ENCODE results near the gene ENC1. TPM values are rescaled to one million over a fixed set of nuclear protein-coding genes. Genes with fewer than 3 reads are reported as not detected.

Gene ENC1
- total and polyA plus RNA-seq, 3 donors from 2014 or later, result 28.3 to 153 (median 89.7) TPM

- intact Hi-C loops (cut with DNase I; ENCODE audit: low total_unique reads), result no loop called here
Observed at GRCh38 chr5:74655716-74656115, 15.2 kb upstream of the ENC1 start.

GRCh38 chr5:74655206-74655605 is 14.7 kb upstream of the ENC1 start:
- Histone ChIP-seq H3K9me3 (no peaks in the 10 kb centered on the region), H3K27ac (no peak overlapping the region), H3K36me3 (ENCODE audit: low read depth, missing control alignments) (no peaks in the 10 kb centered on the region), H3K4me3 (no peak overlapping the region), H3K4me1 (no peaks in the 10 kb centered on the region), H3K27me3 (no peaks in the 10 kb centered on the region)
- no peak for DNase-seq
- intact Hi-C loops (cut with DNase I; ENCODE audit: low total_unique reads), result no loop called here
- WGBS, 2 donors, result 85 to 89% methylated on average over 6 of the region's 6 CpGs
- TF ChIP-seq CTCF (IDR thresholded peaks at IDR 0.05), result no peak
- TF ChIP-seq POLR2A (IDR thresholded peaks at IDR 0.05), result no peak

More at GRCh38 chr5:74655716-74656115, 15.2 kb upstream of the ENC1 start:
- Histone ChIP-seq H3K36me3 (ENCODE audit: low read depth, missing control alignments) (no peaks in the 10 kb centered on the region), H3K4me1 (no peaks in the 10 kb centered on the region), H3K9me3 (no peaks in the 10 kb centered on the region), H3K4me3 (no peak overlapping the region), H3K27ac (no peak overlapping the region), H3K27me3 (no peaks in the 10 kb centered on the region)
- no peak for DNase-seq
- no peak for TF ChIP-seq CTCF (IDR thresholded peaks at IDR 0.05)
- TF ChIP-seq POLR2A (IDR thresholded peaks at IDR 0.05), result no peak

- Histone ChIP-seq H3K27ac (no peak overlapping the region), H3K36me3 (ENCODE audit: low read depth, missing control alignments) (no peaks in the 10 kb centered on the region), H3K9me3 (no peaks in the 10 kb centered on the region), H3K4me3 (no peak overlapping the region), H3K27me3 (no peaks in the 10 kb centered on the region), H3K4me1 (no peaks in the 10 kb centered on the region)
- WGBS, 2 donors, result 84 to 93% methylated on average over 5 of the region's 5 CpGs
- TF ChIP-seq CTCF (IDR thresholded peaks at IDR 0.05) (no peak), POLR2A (IDR thresholded peaks at IDR 0.05) (no peak)
- intact Hi-C loops (cut with DNase I; ENCODE audit: low total_unique reads), result no loop called here
- DNase-seq, result no peak
Observed at GRCh38 chr5:74653991-74654390, 13.5 kb upstream of the ENC1 start.

GRCh38 chr5:74652576-74652975 is 12.0 kb upstream of the ENC1 start:
- no peak overlapping the region for H3K4me3 ChIP-seq
- no peak for DNase-seq
- no peaks in the 10 kb centered on the region for H3K9me3 ChIP-seq
- whole genome bisulfite sequencing, 2 donors, result 86 to 98% methylated on average over 3 of the region's 3 CpGs
- H3K4me1 ChIP-seq, result no peaks in the 10 kb centered on the region
- H3K27me3 ChIP-seq, result no peaks in the 10 kb centered on the region
- TF ChIP-seq POLR2A (IDR thresholded peaks at IDR 0.05) (no peak), CTCF (IDR thresholded peaks at IDR 0.05) (no peak)
- intact Hi-C loops (cut with DNase I; ENCODE audit: low total_unique reads), result no loop called here
- H3K36me3 ChIP-seq (ENCODE audit: low read depth, missing control alignments), result no peaks in the 10 kb centered on the region
- H3K27ac ChIP-seq, result no peak overlapping the region

GRCh38 chr5:74651710-74652109 is 11.2 kb upstream of the ENC1 start:
- no peaks in the 10 kb centered on the region for H3K9me3 ChIP-seq
- 85 to 90% methylated on average over 3 of the region's 3 CpGs for WGBS, 2 donors
- peaks cover 4% of the 10 kb centered on the region for H3K4me1 ChIP-seq
- DNase-seq, result no peak
- H3K4me3 ChIP-seq, result no peak overlapping the region
- no peak for TF ChIP-seq POLR2A (IDR thresholded peaks at IDR 0.05)
- no peak for TF ChIP-seq CTCF (IDR thresholded peaks at IDR 0.05)
- H3K36me3 ChIP-seq (ENCODE audit: low read depth, missing control alignments), result no peaks in the 10 kb centered on the region
- no peak overlapping the region for H3K27ac ChIP-seq
- intact Hi-C loops (cut with DNase I; ENCODE audit: low total_unique reads), result no loop called here
- no peaks in the 10 kb centered on the region for H3K27me3 ChIP-seq
